Measurements from ENCODE around the gene TTLL9. TPM values are rescaled to one million over a fixed set of nuclear protein-coding genes. Genes with fewer than 3 reads are reported as not detected.
A peak's percentile ranks its signal among the peaks of the same experiment; 100 is the strongest.
"Not testable (repeated sequence)": the region's sequence is repeated elsewhere in the genome, so short reads cannot be mapped to it uniquely, and the experiment has no call there.

TTLL9 gene
- total RNA-seq = 0.30 TPM

GRCh38 chr20:31869942-31870725, at the start of gene TTLL9, which contains the start of gene DUSP15:
Gene TTLL9, plus strand, starts transcription at chr20:31870634. Its CDS starts 493 bp downstream, at chr20:31871127.
Gene DUSP15, minus strand, starts transcription at chr20:31870527. Its CDS starts 190 bp downstream, at chr20:31870337.
- no peak for DNase-seq

GRCh38 chr20:31821427-31821826, 49.0 kb upstream of the TTLL9 start:
- no peak for DNase-seq

GRCh38 chr20:31822421-31823330, 47.8 kb upstream of the TTLL9 start:
- peak; percentile 58 for DNase-seq

GRCh38 chr20:31823360-31824124, 46.9 kb upstream of the TTLL9 start:
- no peak for DNase-seq

- no peak for DNase-seq
Measured at GRCh38 chr20:31824125-31824485, 46.3 kb upstream of the TTLL9 start.

- no peak for DNase-seq
Measured at GRCh38 chr20:31824554-31825313, 45.7 kb upstream of the TTLL9 start.

GRCh38 chr20:31826074-31826473, 44.4 kb upstream of the TTLL9 start:
- DNase-seq = no peak

- DNase-seq = no peak
Measured at GRCh38 chr20:31827059-31827458, 43.4 kb upstream of the TTLL9 start.

- not testable (repeated sequence) for DNase-seq
Measured at GRCh38 chr20:31828016-31828415, 42.4 kb upstream of the TTLL9 start.

GRCh38 chr20:31829731-31830130, 40.7 kb upstream of the TTLL9 start:
- DNase-seq = no peak

GRCh38 chr20:31830406-31830981, 39.9 kb upstream of the TTLL9 start:
- DNase-seq = no peak

- DNase-seq = no peak
Measured at GRCh38 chr20:31831211-31831610, 39.2 kb upstream of the TTLL9 start.

GRCh38 chr20:31831771-31832306, 38.6 kb upstream of the TTLL9 start:
- DNase-seq = no peak

GRCh38 chr20:31833130-31833930, 37.1 kb upstream of the TTLL9 start:
- DNase-seq = no peak

- DNase-seq = no peak
Measured at GRCh38 chr20:31833931-31834521, 36.4 kb upstream of the TTLL9 start.

GRCh38 chr20:31835554-31835953, 34.9 kb upstream of the TTLL9 start:
- no peak for DNase-seq

GRCh38 chr20:31835977-31836852, 34.2 kb upstream of the TTLL9 start:
- DNase-seq = no peak

- DNase-seq = no peak
Measured at GRCh38 chr20:31836853-31837608, 33.4 kb upstream of the TTLL9 start.

Data from skin of body (tissue), 2 donors.